ENCODE measurements around the gene NLN.
"Not testable (repeated sequence)": the region's sequence is repeated elsewhere in the genome, so short reads cannot be mapped to it uniquely, and the experiment has no call there.

NLN gene

DNA sequence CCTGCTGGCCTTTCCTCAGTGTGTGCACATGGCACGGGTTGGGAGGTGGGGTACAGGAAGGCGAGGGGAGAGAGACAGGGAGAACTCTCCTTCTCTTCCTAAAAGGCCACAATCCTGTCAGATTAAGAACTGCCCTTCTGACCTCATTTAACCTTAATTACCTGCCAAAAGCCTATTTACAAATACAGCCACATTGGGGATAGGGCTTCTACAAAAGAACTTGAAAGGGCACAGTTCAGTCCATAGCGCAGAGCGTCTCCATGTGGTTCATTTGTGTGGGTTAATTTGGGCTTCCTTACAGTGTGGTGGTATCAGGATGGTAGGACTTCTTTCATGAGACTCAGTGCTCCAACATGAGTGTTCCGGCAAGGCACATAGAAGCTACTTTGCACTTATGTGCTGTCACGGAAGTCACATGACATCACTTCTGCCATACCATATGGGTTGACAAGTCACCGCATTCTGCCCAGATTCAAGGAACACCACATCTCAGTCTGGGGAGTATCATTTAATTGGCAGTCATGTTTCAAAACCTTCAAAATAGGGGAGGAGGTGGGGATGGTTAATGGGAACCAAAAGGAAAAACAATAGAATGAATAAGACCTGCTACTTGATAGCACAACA lies 46.8 kb downstream of the NLN start:
- H3K9me3 ChIP-seq (ENCODE audit: insufficient read depth, low read depth, low read length) = no peaks in the 10 kb centered on the region
- H3K4me1 ChIP-seq (ENCODE audit: insufficient read depth, low read length, poor library complexity, severe bottlenecking) = no peaks in the 10 kb centered on the region
- no peaks in the 10 kb centered on the region for H3K9me2 ChIP-seq (replicated peaks; ENCODE audit: low read depth, low read length)
- no peak overlapping the region for H3K4me2 ChIP-seq (ENCODE audit: low read depth, low read length, poor library complexity, severe bottlenecking)
- no peak overlapping the region for H3K4me3 ChIP-seq (ENCODE audit: low read length, poor library complexity, severe bottlenecking)
- H4K20me1 ChIP-seq (ENCODE audit: insufficient read depth, low read length, poor library complexity, severe bottlenecking) = no peaks in the 10 kb centered on the region
- H3K79me2 ChIP-seq (ENCODE audit: insufficient read depth, low read length) = no peaks in the 10 kb centered on the region
- H3F3A ChIP-seq (ENCODE audit: low read depth) = no peaks in the 10 kb centered on the region
- H3K9ac ChIP-seq (ENCODE audit: low read depth, low read length, poor library complexity, severe bottlenecking) = no peak overlapping the region
- H3K27me3 ChIP-seq (ENCODE audit: insufficient read depth, low read length, poor library complexity, severe bottlenecking) = no peaks in the 10 kb centered on the region
- H3K36me3 ChIP-seq (ENCODE audit: insufficient read depth, low read length) = no peaks in the 10 kb centered on the region
- H2AFZ ChIP-seq (ENCODE audit: low read length) = no peak overlapping the region
- TF ChIP-seq, protein P1, sequence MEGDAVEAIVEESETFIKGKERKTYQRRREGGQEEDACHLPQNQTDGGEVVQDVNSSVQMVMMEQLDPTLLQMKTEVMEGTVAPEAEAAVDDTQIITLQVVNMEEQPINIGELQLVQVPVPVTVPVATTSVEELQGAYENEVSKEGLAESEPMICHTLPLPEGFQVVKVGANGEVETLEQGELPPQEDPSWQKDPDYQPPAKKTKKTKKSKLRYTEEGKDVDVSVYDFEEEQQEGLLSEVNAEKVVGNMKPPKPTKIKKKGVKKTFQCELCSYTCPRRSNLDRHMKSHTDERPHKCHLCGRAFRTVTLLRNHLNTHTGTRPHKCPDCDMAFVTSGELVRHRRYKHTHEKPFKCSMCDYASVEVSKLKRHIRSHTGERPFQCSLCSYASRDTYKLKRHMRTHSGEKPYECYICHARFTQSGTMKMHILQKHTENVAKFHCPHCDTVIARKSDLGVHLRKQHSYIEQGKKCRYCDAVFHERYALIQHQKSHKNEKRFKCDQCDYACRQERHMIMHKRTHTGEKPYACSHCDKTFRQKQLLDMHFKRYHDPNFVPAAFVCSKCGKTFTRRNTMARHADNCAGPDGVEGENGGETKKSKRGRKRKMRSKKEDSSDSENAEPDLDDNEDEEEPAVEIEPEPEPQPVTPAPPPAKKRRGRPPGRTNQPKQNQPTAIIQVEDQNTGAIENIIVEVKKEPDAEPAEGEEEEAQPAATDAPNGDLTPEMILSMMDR (conservative IDR thresholded peaks at IDR 0.05; ENCODE audit: low read length) = no peak
- TF ChIP-seq EZH2phosphoT487 (IDR thresholded peaks at IDR 0.05; ENCODE audit: borderline replicate concordance) = no peak

DNA sequence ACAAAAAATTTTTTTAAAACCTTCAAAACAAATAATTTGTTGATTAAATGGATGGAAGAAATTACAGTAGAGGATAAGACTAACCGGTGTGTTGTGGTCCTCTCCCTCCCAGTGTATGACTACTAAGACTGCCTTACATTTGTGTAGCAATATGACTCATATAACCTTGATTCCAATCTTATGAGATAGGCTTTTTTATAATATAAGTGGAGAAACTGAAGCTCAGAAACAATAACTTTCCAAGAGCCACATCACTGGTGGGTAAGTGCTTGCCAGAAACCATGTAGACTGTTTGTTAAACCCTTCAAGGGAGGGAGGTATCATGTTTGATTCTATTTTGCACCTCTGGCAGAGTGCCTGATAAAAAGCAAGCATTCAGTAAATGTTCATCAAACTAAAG lies 47.5 kb downstream of the NLN start:
- Histone ChIP-seq H3K4me1 (ENCODE audit: insufficient read depth, low read length, poor library complexity, severe bottlenecking) (no peaks in the 10 kb centered on the region), H3K9me2 (replicated peaks; ENCODE audit: low read depth, low read length) (no peaks in the 10 kb centered on the region), H3K9ac (ENCODE audit: low read depth, low read length, poor library complexity, severe bottlenecking) (no peak overlapping the region), H3K79me2 (ENCODE audit: insufficient read depth, low read length) (no peaks in the 10 kb centered on the region), H3F3A (ENCODE audit: low read depth) (no peaks in the 10 kb centered on the region), H3K36me3 (ENCODE audit: insufficient read depth, low read length) (no peaks in the 10 kb centered on the region), H4K20me1 (ENCODE audit: insufficient read depth, low read length, poor library complexity, severe bottlenecking) (no peaks in the 10 kb centered on the region), H3K4me2 (ENCODE audit: low read depth, low read length, poor library complexity, severe bottlenecking) (no peak overlapping the region), H3K27me3 (ENCODE audit: insufficient read depth, low read length, poor library complexity, severe bottlenecking) (no peaks in the 10 kb centered on the region), H2AFZ (ENCODE audit: low read length) (no peak overlapping the region), H3K9me3 (ENCODE audit: insufficient read depth, low read depth, low read length) (no peaks in the 10 kb centered on the region), H3K4me3 (ENCODE audit: low read length, poor library complexity, severe bottlenecking) (no peak overlapping the region)
- TF ChIP-seq, protein P1 (conservative IDR thresholded peaks at IDR 0.05; ENCODE audit: low read length) = no peak
- no peak for TF ChIP-seq EZH2phosphoT487 (IDR thresholded peaks at IDR 0.05; ENCODE audit: borderline replicate concordance)

DNA sequence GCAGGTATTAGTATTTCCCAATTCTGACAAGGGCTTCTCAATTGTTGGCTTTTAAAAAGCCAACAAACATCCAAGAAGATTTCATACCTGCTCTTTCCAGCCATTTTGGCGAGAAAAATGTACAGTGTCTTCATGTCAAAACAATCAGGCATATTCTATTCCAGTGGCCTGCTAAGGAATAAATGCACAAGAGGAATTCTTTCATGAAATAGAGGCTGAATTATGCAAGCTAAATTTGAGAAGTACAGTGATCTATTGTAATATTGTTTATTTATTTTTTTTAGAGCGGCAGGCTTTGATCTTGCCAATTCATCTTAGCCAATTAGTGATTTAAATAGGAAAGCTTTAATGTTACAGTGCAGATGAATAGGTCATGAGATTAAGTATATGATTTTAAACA lies 49.3 kb downstream of the NLN start:
- H3K9ac ChIP-seq (ENCODE audit: low read depth, low read length, poor library complexity, severe bottlenecking) = no peak overlapping the region
- H2AFZ ChIP-seq (ENCODE audit: low read length) = no peak overlapping the region
- no peaks in the 10 kb centered on the region for H3K4me1 ChIP-seq (ENCODE audit: insufficient read depth, low read length, poor library complexity, severe bottlenecking)
- no peaks in the 10 kb centered on the region for H3K27me3 ChIP-seq (ENCODE audit: insufficient read depth, low read length, poor library complexity, severe bottlenecking)
- no peaks in the 10 kb centered on the region for H4K20me1 ChIP-seq (ENCODE audit: insufficient read depth, low read length, poor library complexity, severe bottlenecking)
- no peaks in the 10 kb centered on the region for H3K36me3 ChIP-seq (ENCODE audit: insufficient read depth, low read length)
- no peaks in the 10 kb centered on the region for H3K79me2 ChIP-seq (ENCODE audit: insufficient read depth, low read length)
- TF ChIP-seq EZH2phosphoT487 (IDR thresholded peaks at IDR 0.05; ENCODE audit: borderline replicate concordance) = no peak
- TF ChIP-seq, protein P1 (conservative IDR thresholded peaks at IDR 0.05; ENCODE audit: low read length) = no peak
- H3K9me3 ChIP-seq (ENCODE audit: insufficient read depth, low read depth, low read length) = no peaks in the 10 kb centered on the region
- H3F3A ChIP-seq (ENCODE audit: low read depth) = no peaks in the 10 kb centered on the region
- no peak overlapping the region for H3K4me3 ChIP-seq (ENCODE audit: low read length, poor library complexity, severe bottlenecking)
- no peak overlapping the region for H3K4me2 ChIP-seq (ENCODE audit: low read depth, low read length, poor library complexity, severe bottlenecking)
- H3K9me2 ChIP-seq (replicated peaks; ENCODE audit: low read depth, low read length) = no peaks in the 10 kb centered on the region

DNA sequence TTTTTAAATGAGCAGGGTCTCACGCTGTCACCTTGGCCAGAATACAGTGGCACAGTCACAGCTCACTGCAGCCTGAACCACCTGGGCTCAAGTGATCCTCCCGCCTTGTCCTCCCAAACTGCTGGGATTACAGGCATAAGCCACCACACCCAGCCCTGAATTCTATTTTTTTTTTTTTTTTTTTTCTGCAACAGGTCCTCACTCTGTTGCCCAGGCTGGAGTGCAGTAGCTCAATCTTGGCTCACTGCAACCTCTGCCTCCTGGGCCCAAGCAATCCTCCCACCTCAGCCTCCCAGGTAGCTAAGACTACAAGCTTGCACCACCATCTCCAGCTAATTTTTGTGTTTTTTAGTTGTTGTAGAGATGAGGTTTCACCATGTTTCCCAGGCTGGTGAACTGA lies 51.0 kb downstream of the NLN start:
- H3K4me1 ChIP-seq (ENCODE audit: insufficient read depth, low read length, poor library complexity, severe bottlenecking); H3K27me3 ChIP-seq (ENCODE audit: insufficient read depth, low read length, poor library complexity, severe bottlenecking); H3K4me2 ChIP-seq (ENCODE audit: low read depth, low read length, poor library complexity, severe bottlenecking); H3K4me3 ChIP-seq (ENCODE audit: low read length, poor library complexity, severe bottlenecking); H3K79me2 ChIP-seq (ENCODE audit: insufficient read depth, low read length); H3F3A ChIP-seq (ENCODE audit: low read depth); H3K9me3 ChIP-seq (ENCODE audit: insufficient read depth, low read depth, low read length); H3K9me2 ChIP-seq (replicated peaks; ENCODE audit: low read depth, low read length); H3K36me3 ChIP-seq (ENCODE audit: insufficient read depth, low read length); H4K20me1 ChIP-seq (ENCODE audit: insufficient read depth, low read length, poor library complexity, severe bottlenecking); H2AFZ ChIP-seq (ENCODE audit: low read length); H3K9ac ChIP-seq (ENCODE audit: low read depth, low read length, poor library complexity, severe bottlenecking): not testable (repeated sequence)
